ENCODE measurements around the gene CREM. TPM values are rescaled to one million over a fixed set of nuclear protein-coding genes. Genes with fewer than 3 reads are reported as not detected.

CREM gene
- total RNA-seq, 1 experiment from 2014 or later = 21.4 TPM

DNA sequence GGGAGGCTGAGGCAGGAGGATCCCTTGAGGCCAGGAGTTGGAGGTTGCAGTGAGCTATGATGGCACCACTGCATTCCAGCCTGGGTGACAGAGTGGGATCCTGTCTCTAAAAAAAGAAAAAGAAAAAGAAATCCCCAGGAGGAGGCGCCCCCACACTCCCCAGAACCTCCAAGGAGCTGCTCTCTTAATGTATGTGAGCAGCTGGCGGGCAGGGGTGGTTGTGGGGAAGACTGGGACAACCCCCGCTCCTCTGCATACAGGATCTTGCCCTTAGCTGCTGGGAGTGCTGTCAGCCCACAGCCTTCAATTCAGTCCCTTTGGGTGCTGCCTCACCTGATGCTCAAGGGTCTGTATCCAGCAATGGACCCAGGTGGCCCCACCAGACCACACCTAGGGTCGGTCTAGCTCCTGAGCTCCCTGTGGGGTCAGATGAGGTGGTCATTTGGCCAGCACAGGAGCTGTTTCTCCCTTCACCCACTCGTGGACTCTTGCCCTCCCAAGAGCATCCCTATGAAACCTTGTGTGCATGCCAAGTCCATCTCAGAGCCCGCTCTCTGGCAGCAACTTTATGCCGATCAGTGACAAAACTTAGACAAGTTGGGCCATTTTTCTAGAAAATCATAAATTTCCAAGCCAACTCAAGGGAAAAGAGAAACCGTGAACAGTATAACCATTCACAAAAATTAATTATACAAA lies 97.5 kb downstream of the CREM start:
- RAD21 ChIA-PET (ENCODE audit: low non-redundant PET in 1 of 2, low total read pairs in 2 of 2, uncharacterized antibody in 2 of 2, unreplicated experiment in 2 of 2) = no interaction called here
- H3K4me1 ChIP-seq (ENCODE audit: control insufficient read depth in 1 of 2, insufficient read depth in 2 of 2, low read length in 2 of 2) = no peaks in the 10 kb centered on the region
- no peak for ATAC-seq
- no peak overlapping the region for H3K4me3 ChIP-seq (replicated peaks in 1 of 2; ENCODE audit: low read depth in 1 of 2, low read length in 2 of 2)
- no peak overlapping the region for H2AFZ ChIP-seq (ENCODE audit: low read depth, low read length, poor library complexity, severe bottlenecking)
- CTCF ChIA-PET = interaction anchor here (0.8 to 1.2 kb wide), 2 partner anchors 28 to 98 kb away, joined by 3 read pairs; partner anchors contain the start of gene CREM
- H3K79me2 ChIP-seq (ENCODE audit: insufficient read depth, low read length) = no peaks in the 10 kb centered on the region
- no peaks in the 10 kb centered on the region for H3K9me3 ChIP-seq (ENCODE audit: control insufficient read depth in 1 of 2, insufficient read depth in 1 of 2, low read depth in 1 of 2, low read length in 2 of 2)
- POLR2A ChIA-PET = no interaction called here
- no peaks in the 10 kb centered on the region for H3K36me3 ChIP-seq (ENCODE audit: control insufficient read depth in 1 of 2, insufficient read depth in 2 of 2, low read length in 2 of 2)
- no TSS peak for BruUV-seq (replicated peaks)
- no peaks in the 10 kb centered on the region for H3K9me2 ChIP-seq (ENCODE audit: insufficient read depth)
- no peak overlapping the region for H3K9ac ChIP-seq (ENCODE audit: low read length)
- no peak overlapping the region for H3K4me2 ChIP-seq (ENCODE audit: low read length)
- H4K20me1 ChIP-seq (ENCODE audit: insufficient read depth) = no peaks in the 10 kb centered on the region
- H3K27ac ChIP-seq (ENCODE audit: low read depth, low read length) = no peak overlapping the region
- DNase-seq (ENCODE audit: low read depth, low spot score) = no peak
- TF ChIP-seq EGR1 (IDR thresholded peaks at IDR 0.05; ENCODE audit: low read depth) (no peak), POLR2A (IDR thresholded peaks at IDR 0.05; ENCODE audit: borderline replicate concordance, extremely low read depth, insufficient read depth, insufficient read length) (no peak), ELF1 (IDR thresholded peaks at IDR 0.05; ENCODE audit: borderline replicate concordance, low read depth) (no peak), FOSL1 (IDR thresholded peaks at IDR 0.05; ENCODE audit: low read depth) (no peak)
- TF ChIP-seq, protein P1, sequence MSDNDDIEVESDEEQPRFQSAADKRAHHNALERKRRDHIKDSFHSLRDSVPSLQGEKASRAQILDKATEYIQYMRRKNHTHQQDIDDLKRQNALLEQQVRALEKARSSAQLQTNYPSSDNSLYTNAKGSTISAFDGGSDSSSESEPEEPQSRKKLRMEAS (IDR thresholded peaks at IDR 0.05) = no peak
- intact Hi-C loops (cut with micrococcal nuclease) = no loop called here
- H3K27me3 ChIP-seq (ENCODE audit: insufficient read depth, low read length) = no peaks in the 10 kb centered on the region

DNA sequence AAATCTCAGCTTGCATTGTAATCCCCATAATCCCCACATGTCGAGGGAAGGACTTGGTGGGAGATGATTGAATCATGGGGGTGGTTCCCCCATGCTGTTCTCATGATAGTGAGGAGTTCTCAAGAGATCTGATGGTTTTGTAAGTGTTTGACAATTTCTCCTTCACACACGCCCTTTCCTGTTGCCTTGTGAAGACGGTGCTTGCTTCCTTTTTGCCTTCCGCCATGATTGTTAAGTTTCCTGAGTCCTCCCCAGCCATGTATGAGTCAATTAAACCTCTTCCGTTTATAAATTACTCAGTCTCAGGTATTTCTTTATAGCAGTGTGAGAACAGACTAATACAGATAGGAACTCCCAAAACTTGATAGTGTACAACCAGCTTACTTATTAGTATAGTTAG lies 98.6 kb downstream of the CREM start:
- ChIA-PET POLR2A (no interaction called here), RAD21 (ENCODE audit: low non-redundant PET in 1 of 2, low total read pairs in 2 of 2, uncharacterized antibody in 2 of 2, unreplicated experiment in 2 of 2) (no interaction called here), CTCF (interaction anchor here (1.2 to 1.8 kb wide), 2 partner anchors 29 to 99 kb away, joined by 3 to 4 read pairs; partner anchors contain the start of gene CREM)
- DNase-seq (ENCODE audit: low read depth, low spot score) = no peak
- ATAC-seq = no peak
- H3K4me3 ChIP-seq (replicated peaks in 1 of 2; ENCODE audit: low read depth in 1 of 2, low read length in 2 of 2) = no peak overlapping the region
- intact Hi-C loops (cut with micrococcal nuclease) = no loop called here
- no peak overlapping the region for H3K9ac ChIP-seq (ENCODE audit: low read length)
- H3K36me3 ChIP-seq (ENCODE audit: control insufficient read depth in 1 of 2, insufficient read depth in 2 of 2, low read length in 2 of 2) = no peaks in the 10 kb centered on the region
- no peaks in the 10 kb centered on the region for H3K27me3 ChIP-seq (ENCODE audit: insufficient read depth, low read length)
- no peak overlapping the region for H3K4me2 ChIP-seq (ENCODE audit: low read length)
- H3K9me3 ChIP-seq (ENCODE audit: control insufficient read depth in 1 of 2, insufficient read depth in 1 of 2, low read depth in 1 of 2, low read length in 2 of 2) = no peaks in the 10 kb centered on the region
- no peak overlapping the region for H2AFZ ChIP-seq (ENCODE audit: low read depth, low read length, poor library complexity, severe bottlenecking)
- no peaks in the 10 kb centered on the region for H3K79me2 ChIP-seq (ENCODE audit: insufficient read depth, low read length)
- no peaks in the 10 kb centered on the region for H3K9me2 ChIP-seq (ENCODE audit: insufficient read depth)
- H3K27ac ChIP-seq (ENCODE audit: low read depth, low read length) = no peak overlapping the region
- no peaks in the 10 kb centered on the region for H3K4me1 ChIP-seq (ENCODE audit: control insufficient read depth in 1 of 2, insufficient read depth in 2 of 2, low read length in 2 of 2)
- no TSS peak for BruUV-seq (replicated peaks)
- H4K20me1 ChIP-seq (ENCODE audit: insufficient read depth) = no peaks in the 10 kb centered on the region
- no peak for TF ChIP-seq SRF (IDR thresholded peaks at IDR 0.05; ENCODE audit: low read depth)
- TF ChIP-seq, protein P2, sequence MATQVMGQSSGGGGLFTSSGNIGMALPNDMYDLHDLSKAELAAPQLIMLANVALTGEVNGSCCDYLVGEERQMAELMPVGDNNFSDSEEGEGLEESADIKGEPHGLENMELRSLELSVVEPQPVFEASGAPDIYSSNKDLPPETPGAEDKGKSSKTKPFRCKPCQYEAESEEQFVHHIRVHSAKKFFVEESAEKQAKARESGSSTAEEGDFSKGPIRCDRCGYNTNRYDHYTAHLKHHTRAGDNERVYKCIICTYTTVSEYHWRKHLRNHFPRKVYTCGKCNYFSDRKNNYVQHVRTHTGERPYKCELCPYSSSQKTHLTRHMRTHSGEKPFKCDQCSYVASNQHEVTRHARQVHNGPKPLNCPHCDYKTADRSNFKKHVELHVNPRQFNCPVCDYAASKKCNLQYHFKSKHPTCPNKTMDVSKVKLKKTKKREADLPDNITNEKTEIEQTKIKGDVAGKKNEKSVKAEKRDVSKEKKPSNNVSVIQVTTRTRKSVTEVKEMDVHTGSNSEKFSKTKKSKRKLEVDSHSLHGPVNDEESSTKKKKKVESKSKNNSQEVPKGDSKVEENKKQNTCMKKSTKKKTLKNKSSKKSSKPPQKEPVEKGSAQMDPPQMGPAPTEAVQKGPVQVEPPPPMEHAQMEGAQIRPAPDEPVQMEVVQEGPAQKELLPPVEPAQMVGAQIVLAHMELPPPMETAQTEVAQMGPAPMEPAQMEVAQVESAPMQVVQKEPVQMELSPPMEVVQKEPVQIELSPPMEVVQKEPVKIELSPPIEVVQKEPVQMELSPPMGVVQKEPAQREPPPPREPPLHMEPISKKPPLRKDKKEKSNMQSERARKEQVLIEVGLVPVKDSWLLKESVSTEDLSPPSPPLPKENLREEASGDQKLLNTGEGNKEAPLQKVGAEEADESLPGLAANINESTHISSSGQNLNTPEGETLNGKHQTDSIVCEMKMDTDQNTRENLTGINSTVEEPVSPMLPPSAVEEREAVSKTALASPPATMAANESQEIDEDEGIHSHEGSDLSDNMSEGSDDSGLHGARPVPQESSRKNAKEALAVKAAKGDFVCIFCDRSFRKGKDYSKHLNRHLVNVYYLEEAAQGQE (IDR thresholded peaks at IDR 0.05; ENCODE audit: low read depth) = no peak
- no peak for TF ChIP-seq FOSL1 (IDR thresholded peaks at IDR 0.05; ENCODE audit: low read depth)
- TF ChIP-seq, protein P1 (IDR thresholded peaks at IDR 0.05) = no peak
- TF ChIP-seq POLR2A (IDR thresholded peaks at IDR 0.05; ENCODE audit: borderline replicate concordance, extremely low read depth, insufficient read depth, insufficient read length) = no peak
- TF ChIP-seq EZH2 (IDR thresholded peaks at IDR 0.05) = no peak
- no peak for TF ChIP-seq YY1 (IDR thresholded peaks at IDR 0.05; ENCODE audit: extremely low read depth, insufficient replicate concordance, low read depth, low read length)
- no peak for TF ChIP-seq EGR1 (IDR thresholded peaks at IDR 0.05; ENCODE audit: low read depth)
- TF ChIP-seq POLR2AphosphoS5 (IDR thresholded peaks at IDR 0.05; ENCODE audit: low read depth, low read length) = no peak
- TF ChIP-seq, protein P3, sequence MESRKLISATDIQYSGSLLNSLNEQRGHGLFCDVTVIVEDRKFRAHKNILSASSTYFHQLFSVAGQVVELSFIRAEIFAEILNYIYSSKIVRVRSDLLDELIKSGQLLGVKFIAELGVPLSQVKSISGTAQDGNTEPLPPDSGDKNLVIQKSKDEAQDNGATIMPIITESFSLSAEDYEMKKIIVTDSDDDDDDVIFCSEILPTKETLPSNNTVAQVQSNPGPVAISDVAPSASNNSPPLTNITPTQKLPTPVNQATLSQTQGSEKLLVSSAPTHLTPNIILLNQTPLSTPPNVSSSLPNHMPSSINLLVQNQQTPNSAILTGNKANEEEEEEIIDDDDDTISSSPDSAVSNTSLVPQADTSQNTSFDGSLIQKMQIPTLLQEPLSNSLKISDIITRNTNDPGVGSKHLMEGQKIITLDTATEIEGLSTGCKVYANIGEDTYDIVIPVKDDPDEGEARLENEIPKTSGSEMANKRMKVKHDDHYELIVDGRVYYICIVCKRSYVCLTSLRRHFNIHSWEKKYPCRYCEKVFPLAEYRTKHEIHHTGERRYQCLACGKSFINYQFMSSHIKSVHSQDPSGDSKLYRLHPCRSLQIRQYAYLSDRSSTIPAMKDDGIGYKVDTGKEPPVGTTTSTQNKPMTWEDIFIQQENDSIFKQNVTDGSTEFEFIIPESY (IDR thresholded peaks at IDR 0.05; ENCODE audit: extremely low read depth, insufficient replicate concordance, low read length) = no peak
- TF ChIP-seq JUND (IDR thresholded peaks at IDR 0.05) = no peak
- TF ChIP-seq SIN3A (IDR thresholded peaks at IDR 0.05; ENCODE audit: low read depth) = no peak
- no peak for TF ChIP-seq RAD21 (IDR thresholded peaks at IDR 0.05; ENCODE audit: low read depth)

All from HCT116 (cell line).